Stimulated activated CD8-positive, alpha-beta memory T cell treated with anti-CD3 and anti-CD28 coated beads, Interleukin-12 subunit alpha, Interleukin-12 subunit beta, amount 100 ng/mL, for 24 hours (primary cell): ENCODE data around the gene INCA1.
"Not testable (repeated sequence)": the region's sequence is repeated elsewhere in the genome, so short reads cannot be mapped to it uniquely, and the experiment has no call there.

ENCODE experiments used
- DNase-seq: peaks from one replicate; pipeline ENCODE4 v3.0.0-alpha.2; 2020; ENCODE audit errors: extremely low read depth

The INCA1 gene

GRCh38 chr17:4997302-4998026 lies at the start of gene INCA1, which contains the start of gene KIF1C:
TSS of gene INCA1 (minus strand) at chr17:4997522. CDS start at chr17:4994437, 3,085 bp downstream.
TSS of gene KIF1C (plus strand) at chr17:4997950. CDS start at chr17:5000247, 2,297 bp downstream.
- peak; percentile 67 for DNase-seq

- DNase-seq: no peak
Measured at GRCh38 chr17:5045496-5045895, 48.2 kb upstream of the INCA1 start.

GRCh38 chr17:5044630-5045029 lies 47.3 kb upstream of the INCA1 start:
- DNase-seq: no peak

- no peak for DNase-seq
Measured at GRCh38 chr17:5043524-5043923, 46.2 kb upstream of the INCA1 start.

GRCh38 chr17:5042157-5043022 lies 45.1 kb upstream of the INCA1 start:
- no peak for DNase-seq

- no peak for DNase-seq
Measured at GRCh38 chr17:5035315-5035714, 38.0 kb upstream of the INCA1 start, which contains the start of gene SLC52A1. TSS of gene SLC52A1 (minus strand) at chr17:5035426. CDS start at chr17:5034606, 820 bp downstream.

- DNase-seq: no peak
Measured at GRCh38 chr17:5034651-5035050, 37.3 kb upstream of the INCA1 start.

- no peak for DNase-seq
Measured at GRCh38 chr17:5034063-5034462, 36.7 kb upstream of the INCA1 start.

- DNase-seq: no peak
Measured at GRCh38 chr17:5033352-5034015, 36.2 kb upstream of the INCA1 start.

GRCh38 chr17:5032865-5033264 lies 35.5 kb upstream of the INCA1 start:
- DNase-seq: no peak

- DNase-seq: peak; percentile 56
Measured at GRCh38 chr17:5031365-5032082, 34.2 kb upstream of the INCA1 start.

GRCh38 chr17:5030168-5030567 lies 32.8 kb upstream of the INCA1 start:
- not testable (repeated sequence) for DNase-seq

- DNase-seq: no peak
Measured at GRCh38 chr17:5027916-5028315, 30.6 kb upstream of the INCA1 start.

- no peak for DNase-seq
Measured at GRCh38 chr17:5027299-5027698, 30.0 kb upstream of the INCA1 start.

GRCh38 chr17:5024604-5025003 lies 27.3 kb upstream of the INCA1 start:
- DNase-seq: no peak

GRCh38 chr17:5023588-5024147 lies 26.3 kb upstream of the INCA1 start:
- DNase-seq: no peak

- DNase-seq: no peak
Measured at GRCh38 chr17:5022171-5022711, 24.9 kb upstream of the INCA1 start.

- no peak for DNase-seq
Measured at GRCh38 chr17:5020502-5021023, 23.2 kb upstream of the INCA1 start.

GRCh38 chr17:5019475-5019956 lies 22.2 kb upstream of the INCA1 start:
- no peak for DNase-seq

- no peak for DNase-seq
Measured at GRCh38 chr17:5014357-5014756, 17.0 kb upstream of the INCA1 start.

- DNase-seq: no peak
Measured at GRCh38 chr17:5011928-5012327, 14.6 kb upstream of the INCA1 start.
